Keratinocyte (primary cell): ENCODE data around the gene CCDC102A. TPM values are rescaled to one million over a fixed set of nuclear protein-coding genes. Genes with fewer than 3 reads are reported as not detected.
A peak's percentile ranks its signal among the peaks of the same experiment; 100 is the strongest.

Experiments
- DNase-seq: peaks from one replicate; pipeline ENCODE4 v3.0.0-alpha.2; 2011; ENCODE audit warnings: low read depth, missing footprints, low spot score
- FAIRE-seq: peaks from 2 replicates; lab custom pipeline; 2011; peaks lifted over from hg19 to GRCh38; lab: Jason Lieb, UNC
- H2AFZ ChIP-seq: 2 replicates; pipeline ENCODE4 v1.6.0; 2012; ENCODE audit warnings: low read length, control low read depth, inconsistent platforms; ENCODE audit not compliant: control insufficient read depth
- H3K27ac ChIP-seq: 2 replicates; pipeline ENCODE4 v1.5.1; 2011; ENCODE audit warnings: low read length; ENCODE audit not compliant: control insufficient read depth, insufficient read depth
- H3K27me3 ChIP-seq: 3 replicates; pipeline ENCODE4 v1.6.0; 2011; ENCODE audit warnings: low read length; ENCODE audit not compliant: control insufficient read depth, insufficient read depth; ENCODE audit errors: extremely low read depth
- H3K36me3 ChIP-seq, 2 experiments: 2 replicates in 1 of 2; 3 replicates in 1 of 2; pipeline ENCODE4 v1.5.1; 2011; ENCODE audit warnings: low read length in 2 of 2, mild to moderate bottlenecking in 1 of 2; ENCODE audit not compliant: control insufficient read depth in 2 of 2, insufficient read depth in 2 of 2; ENCODE audit errors: extremely low read depth in 1 of 2
- H3K4me1 ChIP-seq: 3 replicates; pipeline ENCODE4 v1.5.1; 2011; ENCODE audit warnings: low read length; ENCODE audit not compliant: control insufficient read depth, insufficient read depth; ENCODE audit errors: extremely low read depth
- H3K4me2 ChIP-seq: 3 replicates; pipeline ENCODE4 v1.6.0; 2011; ENCODE audit warnings: low read depth, low read length; ENCODE audit not compliant: control insufficient read depth, insufficient read depth; ENCODE audit errors: extremely low read depth
- H3K4me3 ChIP-seq, 3 experiments: fragments of 200-600 bp in 1 of 3; sonication (generic) in 1 of 3; 2 replicates in 2 of 3; 3 replicates in 1 of 3; pipeline ENCODE4 v1.5.1; 2011 to 2016; ENCODE audit warnings: low read length in 3 of 3, mild to moderate bottlenecking in 3 of 3, control low read depth in 2 of 3, inconsistent platforms in 1 of 3, low read depth in 1 of 3, mixed read lengths in 1 of 3, mixed run types in 1 of 3, moderate library complexity in 1 of 3; ENCODE audit not compliant: control insufficient read depth in 2 of 3, insufficient read depth in 2 of 3; ENCODE audit errors: extremely low read depth in 1 of 3
- H3K79me2 ChIP-seq: 2 replicates; pipeline ENCODE4 v1.6.0; 2012; ENCODE audit warnings: low read length; ENCODE audit not compliant: control insufficient read depth, insufficient read depth
- H3K9ac ChIP-seq: 3 replicates; pipeline ENCODE4 v1.6.0; 2011; ENCODE audit warnings: low read length; ENCODE audit not compliant: control insufficient read depth, insufficient read depth; ENCODE audit errors: extremely low read depth
- H3K9me1 ChIP-seq: 3 replicates; pipeline ENCODE4 v1.6.0; 2011; ENCODE audit warnings: low read length; ENCODE audit not compliant: control insufficient read depth, insufficient read depth; ENCODE audit errors: extremely low read depth
- H3K9me3 ChIP-seq: 2 replicates; pipeline ENCODE4 v1.5.1; 2012; ENCODE audit warnings: low read depth, low read length; ENCODE audit not compliant: control insufficient read depth
- H4K20me1 ChIP-seq: 3 replicates; pipeline ENCODE4 v1.6.0; 2011; ENCODE audit warnings: low read length; ENCODE audit not compliant: control insufficient read depth, insufficient read depth; ENCODE audit errors: extremely low read depth
- CTCF ChIP-seq, 3 experiments: IDR thresholded peaks in 1 of 3; conservative IDR thresholded peaks in 1 of 3; optimal IDR thresholded peaks in 1 of 3; 2 replicates in 2 of 3; 3 replicates in 1 of 3; pipeline versions ENCODE3 to v1.5.1; 2011; ENCODE audit warnings: low read length in 3 of 3, mild to moderate bottlenecking in 3 of 3, moderate library complexity in 2 of 3, control low read depth in 1 of 3, inconsistent platforms in 1 of 3; ENCODE audit not compliant: insufficient read depth in 2 of 3; ENCODE audit errors: extremely low read depth in 1 of 3
- EZH2 ChIP-seq: IDR thresholded peaks from one replicate; pipeline ENCODE4 v1.6.1; 2012; ENCODE audit warnings: inconsistent platforms, mild to moderate bottlenecking, low read length, moderate library complexity
- dilution Hi-C: fragments of 300-500 bp; cut with MboI; formaldehyde crosslinking; loops from one replicate; pipeline ENCODE4 v1.7.0; 2020; ENCODE audit warnings: low sequenced_read_pairs; ENCODE audit not compliant: extremely low pct_ligation_motif_present
- polyA plus RNA-seq, 5 experiments: library from polyadenylated mRNA; depleted of rRNA in 3 of 5; stranded (reverse) in 3 of 5; stranded (forward) in 1 of 5; unstranded in 1 of 5; fragments of >200 nt; gene quantifications; 1 replicate in 1 of 5; 2 replicates in 3 of 5; 3 replicates in 1 of 5; pipeline versions ENCODE4 v1.2.1 to v1.2.3, GENCODE V29; 2011 to 2012; ENCODE audit warnings: missing spikeins in 2 of 5, low read depth in 1 of 5, low replicate concordance in 1 of 5

Gene CCDC102A
- polyA plus RNA-seq, 1 donor (not counting 4 experiments of a cell fraction or from before 2014, with no cell fraction given) = 2.2 TPM

DNA sequence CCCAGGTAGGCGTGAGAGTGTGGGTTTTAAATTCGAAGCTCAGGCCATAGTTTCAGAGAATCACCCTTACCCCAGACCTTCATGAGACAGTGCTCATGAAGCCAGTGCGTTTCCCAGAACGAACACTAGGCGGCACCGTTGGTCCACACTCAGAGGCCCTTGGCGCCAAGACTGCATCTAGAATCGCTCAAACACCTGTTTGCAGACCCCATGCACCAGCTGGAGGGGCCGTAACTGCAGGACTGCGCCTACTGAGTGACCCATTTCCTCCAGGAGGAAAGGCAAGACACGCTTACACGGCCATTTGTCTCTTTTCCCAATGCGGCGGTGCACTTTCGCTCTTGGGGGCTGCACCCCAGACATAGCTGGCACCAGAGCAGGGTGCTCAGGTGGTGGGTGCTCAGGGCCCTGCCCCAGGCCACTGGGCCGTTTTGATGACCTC lies 40.1 kb upstream of the CCDC102A start:
- H3K27me3 ChIP-seq = no peaks in the 10 kb centered on the region
- FAIRE-seq (peak; percentile 77), DNase-seq (peak; percentile 36)
- no peak overlapping the region for H3K4me2 ChIP-seq
- TF ChIP-seq CTCF (optimal IDR thresholded peaks at IDR 0.05 in 1 of 3, IDR thresholded peaks at IDR 0.05 in 1 of 3, conservative IDR thresholded peaks at IDR 0.05 in 1 of 3; ENCODE audit: extremely low read depth in 1 of 3, insufficient read depth in 2 of 3, low read length in 3 of 3) (peak; percentile 97 to 99 (median 98)), EZH2 (no peak)
- H3K36me3 ChIP-seq = no peaks in the 10 kb centered on the region
- no peaks in the 10 kb centered on the region for H4K20me1 ChIP-seq
- H3K9me1 ChIP-seq = no peaks in the 10 kb centered on the region
- H3K4me3 ChIP-seq = no peak overlapping the region
- dilution Hi-C loops = no loop called here
- no peak overlapping the region for H3K27ac ChIP-seq
- H3K4me1 ChIP-seq = no peaks in the 10 kb centered on the region
- H3K79me2 ChIP-seq = no peaks in the 10 kb centered on the region
- no peak overlapping the region for H2AFZ ChIP-seq
- no peak overlapping the region for H3K9ac ChIP-seq
- H3K9me3 ChIP-seq = no peaks in the 10 kb centered on the region

DNA sequence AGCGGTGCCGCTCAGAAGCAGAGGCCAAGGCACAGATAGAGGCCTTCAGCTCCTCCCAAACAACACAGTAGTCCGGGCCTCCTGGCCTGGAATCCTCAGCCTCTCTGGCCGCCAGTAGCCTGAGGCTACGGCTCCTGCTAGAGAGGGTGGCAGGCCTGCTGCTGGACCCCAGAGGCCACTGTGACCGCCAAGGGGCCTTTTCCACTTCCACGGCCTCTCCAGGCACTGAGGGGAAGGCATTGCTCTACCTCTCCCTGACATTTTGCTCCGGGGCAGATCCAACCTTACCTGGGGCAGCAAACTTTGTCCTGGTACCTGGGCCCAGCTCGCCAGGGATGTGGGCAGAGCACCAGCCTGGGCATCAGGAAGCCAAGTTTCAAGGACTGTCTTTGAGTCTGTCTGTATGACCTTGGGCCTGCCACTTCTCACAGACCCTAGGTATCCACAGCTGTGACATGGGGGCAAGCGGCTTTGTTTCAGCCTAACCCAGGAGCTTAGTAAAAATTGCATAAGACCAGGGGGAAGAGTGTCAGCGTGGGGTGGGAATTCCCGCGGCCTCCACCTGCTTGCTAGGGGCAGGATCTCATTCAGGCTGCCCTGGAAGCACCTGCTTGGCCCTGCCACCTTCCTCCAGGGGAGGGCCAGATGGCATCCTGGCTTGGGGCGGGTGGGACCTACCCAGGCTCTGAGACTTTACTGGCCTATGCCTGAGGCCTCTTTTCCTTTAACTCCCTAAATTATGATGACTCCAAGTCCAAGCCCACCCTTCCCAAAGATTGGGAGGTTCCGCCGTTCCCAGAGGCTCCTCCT lies 39.3 kb upstream of the CCDC102A start:
- no peak overlapping the region for H2AFZ ChIP-seq
- no peak overlapping the region for H3K9ac ChIP-seq
- DNase-seq (no peak), FAIRE-seq (no peak)
- H3K9me1 ChIP-seq = no peaks in the 10 kb centered on the region
- no peaks in the 10 kb centered on the region for H3K9me3 ChIP-seq
- H3K27me3 ChIP-seq = no peaks in the 10 kb centered on the region
- H3K27ac ChIP-seq = no peak overlapping the region
- TF ChIP-seq CTCF (optimal IDR thresholded peaks at IDR 0.05 in 1 of 3, IDR thresholded peaks at IDR 0.05 in 1 of 3, conservative IDR thresholded peaks at IDR 0.05 in 1 of 3; ENCODE audit: extremely low read depth in 1 of 3, insufficient read depth in 2 of 3, low read length in 3 of 3) (no peak), EZH2 (no peak)
- no peak overlapping the region for H3K4me3 ChIP-seq
- H4K20me1 ChIP-seq = no peaks in the 10 kb centered on the region
- H3K79me2 ChIP-seq = no peaks in the 10 kb centered on the region
- dilution Hi-C loops = no loop called here
- no peaks in the 10 kb centered on the region for H3K36me3 ChIP-seq
- no peak overlapping the region for H3K4me2 ChIP-seq
- no peaks in the 10 kb centered on the region for H3K4me1 ChIP-seq
